HG03520 (cell line): ENCODE results near the gene AURKB.
"Not testable (repeated sequence)": the region's sequence is repeated elsewhere in the genome, so short reads cannot be mapped to it uniquely, and the experiment has no call there.

Experiments
- ATAC-seq: cut with Tn5 transposase; IDR thresholded peaks from one replicate; pipeline ENCODE4 v1.9.1; 2021; ENCODE audit warnings: mild to moderate bottlenecking, moderate library complexity; ENCODE audit not compliant: unreplicated experiment

The AURKB gene

GRCh38 chr17:8225813-8226535, 15.6 kb upstream of the AURKB start:
- no peak for ATAC-seq

GRCh38 chr17:8224891-8225812, 14.8 kb upstream of the AURKB start:
- no peak for ATAC-seq

GRCh38 chr17:8223356-8224126, 13.2 kb upstream of the AURKB start:
- no peak for ATAC-seq

GRCh38 chr17:8222630-8223355, 12.4 kb upstream of the AURKB start:
- ATAC-seq: peak; percentile 22

GRCh38 chr17:8222380-8222629, 11.9 kb upstream of the AURKB start:
- no peak for ATAC-seq

- peak; percentile 38 for ATAC-seq
Measured at GRCh38 chr17:8221663-8222379, 11.4 kb upstream of the AURKB start.

- no peak for ATAC-seq
Measured at GRCh38 chr17:8220783-8221662, 10.6 kb upstream of the AURKB start.

- not testable (repeated sequence) for ATAC-seq
Measured at GRCh38 chr17:8214000-8214399, 3.6 kb upstream of the AURKB start.

GRCh38 chr17:8212312-8213180, 2.2 kb upstream of the AURKB start:
- ATAC-seq: no peak

- ATAC-seq: no peak
Measured at GRCh38 chr17:8210761-8211458, 535 bp upstream of the AURKB start.

GRCh38 chr17:8206536-8206935, 3.8 kb downstream of the AURKB start:
- no peak for ATAC-seq

GRCh38 chr17:8204761-8205555, 5.4 kb downstream of the AURKB start:
- ATAC-seq: no peak

- ATAC-seq: no peak
Measured at GRCh38 chr17:8192070-8192815, 18.1 kb downstream of the AURKB start.

GRCh38 chr17:8190506-8190905, 19.9 kb downstream of the AURKB start:
- no peak for ATAC-seq

GRCh38 chr17:8189711-8190477, 20.5 kb downstream of the AURKB start, which contains the start of gene BORCS6:
Gene BORCS6 (minus strand): TSS chr17:8190180. CDS start chr17:8190140, 40 bp downstream.
- peak; percentile 39 for ATAC-seq
